NCI-H82 (cell line): ENCODE measurements around the gene IDI2.

ENCODE experiments used
- DNase-seq: peaks from one replicate; lab custom pipeline; 2025; lab: John Stamatoyannopoulos, UW

IDI2 gene

DNA sequence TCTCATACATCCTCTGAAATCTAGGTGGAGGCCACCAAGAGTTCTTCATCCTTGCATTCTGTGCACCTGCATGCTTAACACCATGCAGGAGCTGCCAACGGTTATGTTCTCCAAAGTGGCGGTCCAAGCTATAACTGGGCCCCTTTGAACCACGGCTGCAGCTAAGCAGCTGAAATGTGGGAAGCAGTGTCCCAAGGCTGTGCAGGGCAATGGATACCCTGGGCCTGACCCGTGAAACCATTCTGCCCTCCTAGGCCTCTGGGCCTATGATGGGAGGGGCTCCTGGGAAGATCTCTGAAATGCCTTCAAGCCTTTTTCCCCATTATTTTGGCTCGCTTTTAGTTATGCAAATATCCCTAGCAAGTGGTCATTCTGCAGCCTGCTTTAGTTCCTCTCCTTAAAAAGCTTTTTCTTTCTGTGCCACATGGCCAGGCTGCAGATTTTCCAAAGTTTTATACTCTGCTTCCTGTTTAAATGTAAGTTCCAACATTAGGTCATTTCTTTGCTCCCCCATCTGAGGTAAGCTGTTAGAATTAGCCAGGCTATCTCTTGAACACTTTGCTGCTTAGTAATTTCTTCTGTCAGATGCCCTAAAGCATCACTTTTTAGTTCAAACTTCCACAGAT, 45.1 kb downstream of the IDI2 start:
- DNase-seq: no peak

DNA sequence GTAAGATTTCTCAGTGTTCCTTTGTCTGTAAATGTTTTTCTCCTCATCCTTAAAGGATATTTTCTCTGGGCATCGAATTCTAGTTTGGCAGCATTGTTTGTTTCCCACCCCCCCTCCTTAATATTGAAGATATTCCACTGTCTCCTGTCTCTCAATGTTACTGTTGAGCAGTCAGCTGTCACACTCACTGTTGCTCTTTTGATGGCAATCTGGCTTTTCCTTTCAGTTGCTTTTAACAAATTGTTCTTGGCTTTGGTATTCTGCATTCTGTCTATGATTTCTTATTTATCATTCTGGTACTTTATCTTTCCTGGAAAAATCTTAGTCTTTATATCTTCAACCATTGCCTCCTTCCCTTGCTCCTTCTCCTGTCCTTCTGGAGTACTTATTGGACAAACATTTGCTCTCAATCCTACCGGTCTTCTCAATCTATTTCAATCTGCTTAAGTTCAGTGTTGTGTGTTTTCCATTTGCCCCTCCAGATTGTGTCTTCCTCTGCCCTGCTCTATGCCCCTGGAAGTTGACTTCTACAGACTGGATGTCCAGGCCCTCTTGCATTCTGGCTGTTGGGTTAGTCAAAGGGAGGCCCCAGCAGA, 46.7 kb downstream of the IDI2 start:
- no peak for DNase-seq

DNA sequence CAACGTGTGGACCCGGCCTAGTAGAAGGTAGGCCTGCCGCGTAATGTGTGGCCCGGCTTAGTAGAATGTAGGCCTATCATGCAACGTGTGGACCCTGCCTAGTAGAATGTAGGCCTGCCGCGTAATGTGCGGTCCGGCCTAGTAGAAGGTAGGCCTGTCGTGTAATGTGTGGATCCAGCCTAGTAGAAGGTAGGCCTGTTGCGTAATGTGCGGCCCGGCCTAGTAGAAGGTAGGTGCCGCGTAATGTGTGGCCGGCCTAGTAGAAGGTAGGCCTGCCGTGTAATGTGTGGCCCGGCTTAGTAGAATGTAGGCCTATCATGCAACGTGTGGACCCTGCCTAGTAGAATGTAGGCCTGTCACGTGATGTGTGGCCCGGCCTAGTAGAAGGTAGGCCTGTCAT, 49.3 kb downstream of the IDI2 start:
- no peak for DNase-seq

DNA sequence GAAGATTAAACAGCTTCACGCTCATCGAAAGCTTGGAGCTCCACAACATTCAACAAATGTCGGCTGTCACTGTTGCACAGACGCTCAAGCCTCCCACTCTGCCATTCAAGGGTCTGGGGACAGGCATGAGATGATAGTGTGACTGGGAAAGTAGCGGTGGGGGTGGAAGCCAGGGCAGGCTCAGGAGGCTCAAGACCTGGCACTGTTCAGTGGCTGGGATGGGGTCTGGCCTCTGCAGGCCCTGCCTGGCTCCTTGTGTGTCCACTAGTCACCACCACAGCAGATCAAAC, 50.9 kb downstream of the IDI2 start:
- no peak for DNase-seq

GRCh38 chr10:974038-974784, 51.4 kb downstream of the IDI2 start:
- DNase-seq: no peak

DNA sequence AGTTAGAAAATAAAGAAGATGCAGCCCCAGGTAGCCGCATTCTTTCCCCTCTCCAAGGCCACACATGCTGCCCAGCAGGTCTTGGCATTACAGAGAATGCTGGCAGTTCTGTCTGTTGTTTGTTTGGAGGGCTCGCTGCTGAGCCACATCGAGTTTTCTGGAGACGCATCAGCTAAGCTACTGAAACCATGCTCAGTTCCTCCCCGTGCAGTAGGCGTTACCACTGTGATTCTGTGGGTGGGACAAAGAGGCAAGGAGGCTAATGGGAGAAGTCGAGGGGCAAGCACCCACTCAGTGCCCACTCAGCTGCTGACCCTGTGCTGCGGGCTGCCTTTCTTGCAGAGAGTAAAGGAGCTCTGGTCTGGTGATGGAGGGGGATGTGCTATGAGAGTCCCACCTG, 52.9 kb downstream of the IDI2 start:
- no peak for DNase-seq

- no peak for DNase-seq
Measured at GRCh38 chr10:971613-972012, 54.0 kb downstream of the IDI2 start.

DNA sequence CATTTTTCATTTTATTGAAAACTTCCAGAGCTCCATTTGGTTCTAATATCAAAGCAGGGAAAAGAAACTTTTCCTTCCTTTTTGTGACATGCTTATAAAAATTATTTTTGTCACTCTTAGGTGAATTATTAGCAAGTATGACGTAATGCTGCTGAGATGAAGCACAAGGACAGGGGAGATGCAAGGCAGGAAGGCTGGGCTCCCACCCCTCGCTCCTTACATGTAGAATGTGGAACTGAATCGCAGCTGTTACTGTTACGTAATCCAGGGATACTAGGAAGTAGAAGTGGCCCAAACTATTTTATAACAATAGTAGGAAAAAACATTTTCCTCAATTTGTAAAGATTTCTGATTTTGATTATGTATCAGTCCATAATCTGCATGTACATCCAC, 54.5 kb downstream of the IDI2 start:
- peak; percentile 34 for DNase-seq

DNA sequence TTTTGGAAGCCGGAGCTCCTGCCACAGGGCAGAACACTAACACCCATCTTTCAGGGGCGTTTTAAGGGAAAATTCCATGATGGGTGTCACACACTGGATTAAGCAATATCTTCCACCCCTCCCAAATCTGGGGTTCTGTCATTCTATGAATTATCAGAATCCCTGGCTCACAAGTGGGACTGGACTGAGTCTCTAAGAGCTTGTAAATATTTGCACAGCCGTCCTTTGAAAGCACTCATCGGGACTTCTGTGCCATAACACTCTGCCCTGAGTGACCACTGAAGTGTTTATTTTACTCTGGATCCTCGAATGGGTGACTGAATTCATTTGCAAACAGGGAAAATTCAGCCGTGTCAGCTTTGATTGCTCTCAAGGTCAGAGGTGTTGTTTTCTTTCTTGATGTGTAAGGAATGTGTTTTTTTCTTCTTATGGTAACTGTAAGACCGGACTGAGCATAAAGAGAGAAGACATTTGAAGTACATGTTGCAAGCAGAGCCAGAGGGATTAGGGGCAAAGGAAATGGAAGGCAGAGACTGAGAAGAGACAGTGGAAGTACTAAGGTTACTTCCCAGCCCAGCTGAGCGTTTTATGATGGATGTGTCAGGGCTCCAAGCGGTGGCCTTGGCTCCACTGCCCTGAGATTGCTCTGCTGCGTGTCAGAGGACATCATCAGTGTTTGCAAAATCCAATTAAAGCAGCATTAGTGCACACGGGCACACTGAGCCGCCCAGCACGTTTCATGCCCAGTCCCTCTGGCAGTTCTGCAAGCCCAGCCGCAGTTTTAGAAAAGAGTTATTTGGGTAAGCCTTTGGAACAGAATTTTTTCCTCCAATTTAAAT, 55.1 kb downstream of the IDI2 start:
- DNase-seq: peak; percentile 88

- DNase-seq: peak; percentile 30
Measured at GRCh38 chr10:969473-970150, 56.0 kb downstream of the IDI2 start.
